Prostate gland (tissue), 2 donors: ENCODE results near the gene ZNF804A.

ENCODE experiments used
- CTCF ChIP-seq, 4 experiments: fragments of 200-600 bp in 2 of 4; fragments of 450-650 bp in 2 of 4; sonication (generic) in 2 of 4; IDR thresholded peaks; 1 replicate in 3 of 4; 2 replicates in 1 of 4; pipeline ENCODE4 v1.5.1; 2016 to 2019; ENCODE audit warnings: antibody characterized with exemption in 4 of 4, mild to moderate bottlenecking in 2 of 4, moderate library complexity in 2 of 4
- POLR2A ChIP-seq: fragments of 450-650 bp; IDR thresholded peaks from one replicate; pipeline ENCODE4 v1.6.1; 2016; ENCODE audit warnings: antibody characterized with exemption, mild to moderate bottlenecking

GRCh38 chr2:184769023-184769422, 170.7 kb downstream of the ZNF804A start:
- TF ChIP-seq POLR2A (no peak), CTCF (IDR thresholded peaks at IDR 0.05) (no peak)
